CD14-positive monocyte (primary cell): Measurements from ENCODE around the gene CLEC1A. TPM values are rescaled to one million over a fixed set of nuclear protein-coding genes. Genes with fewer than 3 reads are reported as not detected.
A peak's percentile ranks its signal among the peaks of the same experiment; 100 is the strongest.

Experiments used
- DNase-seq, 3 donors: peaks; one replicate each; pipeline ENCODE4 v3.0.0-alpha.2; 2011 to 2022
- H2AFZ ChIP-seq: 2 replicates; pipeline ENCODE4 v1.6.0; 2012; ENCODE audit warnings: mild to moderate bottlenecking, low read depth, low read length, inconsistent platforms; ENCODE audit not compliant: insufficient read depth, poor library complexity, severe bottlenecking
- H3K27ac ChIP-seq, 2 donors: 1 replicate in 1 of 2; 2 replicates in 1 of 2; pipeline ENCODE4 v1.5.1; 2012 to 2013; ENCODE audit warnings: low read length in 2 of 2, control low read depth in 1 of 2, inconsistent platforms in 1 of 2, low read depth in 1 of 2, mild to moderate bottlenecking in 1 of 2
- H3K27me3 ChIP-seq, 2 donors: one replicate each; pipeline versions ENCODE4 v1.6.0 to v1.6.1; 2011 to 2013; ENCODE audit warnings: low read length in 2 of 2; ENCODE audit not compliant: control insufficient read depth in 2 of 2, insufficient read depth in 2 of 2
- H3K36me3 ChIP-seq, 2 donors: replicated peaks in 1 of 2; 1 replicate in 1 of 2; 2 replicates in 1 of 2; pipeline versions ENCODE4 v1.5.1 to v1.6.1; 2012 to 2013; ENCODE audit warnings: low read length in 2 of 2, control low read depth in 1 of 2, inconsistent platforms in 1 of 2, mild to moderate bottlenecking in 1 of 2; ENCODE audit not compliant: insufficient read depth in 2 of 2, control insufficient read depth in 1 of 2
- H3K4me1 ChIP-seq, 2 donors: 1 replicate in 1 of 2; 2 replicates in 1 of 2; pipeline versions ENCODE4 v1.5.1 to v1.6.1; 2012 to 2013; ENCODE audit warnings: low read length in 2 of 2, control low read depth in 1 of 2, inconsistent platforms in 1 of 2, mild to moderate bottlenecking in 1 of 2, moderate library complexity in 1 of 2; ENCODE audit not compliant: insufficient read depth in 2 of 2, control insufficient read depth in 1 of 2
- H3K4me2 ChIP-seq: replicated peaks from 2 replicates; pipeline ENCODE3; 2012; ENCODE audit warnings: low read length, moderate library complexity, mild to moderate bottlenecking; ENCODE audit not compliant: poor library complexity, severe bottlenecking; ENCODE audit errors: extremely low read depth
- H3K4me3 ChIP-seq, 3 experiments: fragments of 200-600 bp in 1 of 3; sonication (generic) in 1 of 3; replicated peaks in 1 of 3; 1 replicate in 2 of 3; 2 replicates in 1 of 3; pipeline ENCODE4 v1.5.1; 2011 to 2013; ENCODE audit warnings: low read length in 3 of 3, mild to moderate bottlenecking in 3 of 3, control low read depth in 2 of 3, low read depth in 2 of 3, inconsistent platforms in 1 of 3, moderate library complexity in 1 of 3
- H3K79me2 ChIP-seq: 2 replicates; pipeline ENCODE4 v1.6.0; 2012; ENCODE audit warnings: mild to moderate bottlenecking, control low read depth, inconsistent platforms, low read length, moderate library complexity; ENCODE audit not compliant: insufficient read depth
- H3K9ac ChIP-seq: 2 replicates; pipeline ENCODE4 v1.6.0; 2017; ENCODE audit warnings: low read length, mild to moderate bottlenecking; ENCODE audit not compliant: insufficient read depth, poor library complexity, severe bottlenecking
- H3K9me3 ChIP-seq, 2 donors: replicated peaks in 1 of 2; 1 replicate in 1 of 2; 2 replicates in 1 of 2; pipeline versions ENCODE4 v1.5.1 to v1.6.1; 2012 to 2013; ENCODE audit warnings: low read length in 2 of 2, control low read depth in 1 of 2; ENCODE audit not compliant: control insufficient read depth in 1 of 2, insufficient read depth in 1 of 2
- H4K20me1 ChIP-seq: 2 replicates; pipeline ENCODE4 v1.6.0; 2012; ENCODE audit warnings: mild to moderate bottlenecking, low read length, control low read depth, moderate library complexity; ENCODE audit not compliant: insufficient read depth
- H3K27ac Mint-ChIP-seq, 7 donors: one replicate each; pipeline ENCODE4 v1.8.0; 2020; ENCODE audit warnings: mild to moderate bottlenecking in 7 of 7, mixed read lengths in 7 of 7, moderate library complexity in 6 of 7, inconsistent platforms in 2 of 7
- H3K27me3 Mint-ChIP-seq, 3 donors: one replicate each; pipeline ENCODE4 v1.8.0; 2021 to 2022; ENCODE audit warnings: low read depth in 3 of 3, mild to moderate bottlenecking in 3 of 3, mixed read lengths in 3 of 3, moderate library complexity in 3 of 3, inconsistent platforms in 1 of 3
- H3K36me3 Mint-ChIP-seq, 2 donors: one replicate each; pipeline ENCODE4 v1.8.0; 2020; ENCODE audit warnings: mixed read lengths in 2 of 2, inconsistent platforms in 1 of 2, mild to moderate bottlenecking in 1 of 2
- H3K4me1 Mint-ChIP-seq: one replicate; pipeline ENCODE4 v1.8.0; 2020; ENCODE audit warnings: mild to moderate bottlenecking, mixed read lengths
- H3K4me3 Mint-ChIP-seq, 2 donors: one replicate each; pipeline ENCODE4 v1.8.0; 2020; ENCODE audit warnings: mild to moderate bottlenecking in 2 of 2, mixed read lengths in 2 of 2, moderate library complexity in 1 of 2
- H3K9me3 Mint-ChIP-seq, 7 donors: one replicate each; pipeline ENCODE4 v1.8.0; 2020 to 2022; ENCODE audit warnings: mixed read lengths in 7 of 7, mild to moderate bottlenecking in 6 of 7, moderate library complexity in 6 of 7, inconsistent platforms in 2 of 7
- CTCF ChIP-seq: fragments of 200-600 bp; IDR thresholded peaks from one replicate; pipeline ENCODE4 v1.8.0; 2022; ENCODE audit warnings: antibody characterized with exemption, mild to moderate bottlenecking
- WGBS: methylation state at CpG from one replicate; pipeline ENCODE4 v1.1.5; 2013; ENCODE audit warnings: missing lambda C conversion rate; ENCODE audit not compliant: insufficient coverage; 5-methylcytosine and 5-hydroxymethylcytosine counted together
- intact Hi-C, 2 donors: fragments of 100-400 bp; cut with micrococcal nuclease; formaldehyde crosslinking; loops; one replicate each; pipeline versions ENCODE4 v1.15.0 to v1.15.1; 2023
- polyA plus RNA-seq, 3 donors: library from polyadenylated mRNA; depleted of rRNA in 1 of 3; unstranded in 2 of 3; stranded (reverse) in 1 of 3; fragments of 300-500 nt in 2 of 3; fragments of >200 nt in 1 of 3; fragmentation: Illumina TruSeq in 2 of 3; gene quantifications; 1 replicate in 2 of 3; 2 replicates in 1 of 3; pipeline ENCODE4 v1.2.3, GENCODE V29; 2012 to 2021

The CLEC1A gene
- polyA plus RNA-seq, 3 donors, result 0.90 to 7.9 (median 1.1) TPM

- Mint-ChIP-seq H3K36me3 (peaks cover 47 to 57% of the 10 kb centered on the region in 2 donors), H3K9me3 (peaks cover 0 to 8% (median 0%) of the 10 kb centered on the region in 7 donors), H3K27me3 (peaks cover 0 to 2% (median 0%) of the 10 kb centered on the region in 3 donors), H3K27ac (peak overlapping the region; percentile 97 to 99 (median 98)), H3K4me3 (peak overlapping the region; percentile 94 to 95), H3K4me1 (peaks cover 58% of the 10 kb centered on the region)
- Histone ChIP-seq H3K9me3 (no peaks in the 10 kb centered on the region), H3K4me3 (peak overlapping the region; percentile 85 to 100 (median 89)), H3K9ac (peak overlapping the region; percentile 91), H3K36me3 (peaks cover 38 to 42% of the 10 kb centered on the region in 2 donors), H3K27ac (peak overlapping the region; percentile 95 to 97), H3K79me2 (peaks cover 53% of the 10 kb centered on the region), H3K4me2 (peak overlapping the region; percentile 92), H4K20me1 (peaks cover 6% of the 10 kb centered on the region), H2AFZ (no peak overlapping the region), H3K27me3 (no peaks in the 10 kb centered on the region), H3K4me1 (peaks cover 55 to 78% of the 10 kb centered on the region in 2 donors)
- peak; percentile 95 to 99 (median 98) for DNase-seq
- no CpG with 5 or more reads among the region's 5 CpGs for WGBS
- TF ChIP-seq CTCF, result no peak
- intact Hi-C loops, result loop anchor here in 1 of 2 donors (5.0 kb wide), 1 partner anchor 56 kb away; no protein-coding TSS in a partner anchor
Observed at GRCh38 chr12:10128687-10129086, 29.9 kb upstream of the CLEC1A start.

- H4K20me1 ChIP-seq, result peaks cover 6% of the 10 kb centered on the region
- H3K27me3 ChIP-seq, result no peaks in the 10 kb centered on the region
- H3K9me3 ChIP-seq, result no peaks in the 10 kb centered on the region
- peaks cover 58 to 85% of the 10 kb centered on the region in 2 donors for H3K4me1 ChIP-seq
- Mint-ChIP-seq H3K9me3 (peaks cover 0 to 8% (median 0%) of the 10 kb centered on the region in 7 donors), H3K27me3 (peaks cover 0 to 2% (median 0%) of the 10 kb centered on the region in 3 donors), H3K36me3 (peaks cover 55 to 78% of the 10 kb centered on the region in 2 donors), H3K4me3 (peak overlapping the region; percentile 24 to 94), H3K4me1 (peaks cover 55% of the 10 kb centered on the region), H3K27ac (peak overlapping the region in 4 of 7 donors; percentile 40 to 99 (median 98))
- H3K4me2 ChIP-seq, result peak overlapping the region; percentile 92
- H3K36me3 ChIP-seq, result peaks cover 53 to 60% of the 10 kb centered on the region in 2 donors
- H3K27ac ChIP-seq, result no peak overlapping the region
- DNase-seq, result no peak
- no peak for TF ChIP-seq CTCF
- intact Hi-C loops, result loop anchor here in 1 of 2 donors (5.0 kb wide), 1 partner anchor 54 kb away; no protein-coding TSS in a partner anchor
- no peak overlapping the region for H2AFZ ChIP-seq
- WGBS, result no CpG with 5 or more reads among the region's 1 CpG
- peak overlapping the region in 1 of 3 experiments; percentile 89 for H3K4me3 ChIP-seq
- H3K9ac ChIP-seq, result no peak overlapping the region
- H3K79me2 ChIP-seq, result peaks cover 65% of the 10 kb centered on the region
Observed at GRCh38 chr12:10126413-10126812, 27.6 kb upstream of the CLEC1A start.
